Neuron (in vitro differentiated cells): ENCODE data around the gene CCDC196.

Experiments
- H2AFZ ChIP-seq: one replicate; pipeline ENCODE4 v1.6.1; 2013; ENCODE audit warnings: low read depth, mild to moderate bottlenecking, inconsistent platforms, low read length, moderate library complexity
- H3K27me3 ChIP-seq: one replicate; pipeline ENCODE4 v1.6.1; 2013; ENCODE audit warnings: low read length; ENCODE audit not compliant: insufficient read depth
- H3K36me3 ChIP-seq: one replicate; pipeline ENCODE4 v1.6.1; 2013; ENCODE audit warnings: low read length; ENCODE audit not compliant: insufficient read depth
- H3K4me1 ChIP-seq: one replicate; pipeline ENCODE4 v1.6.1; 2013; ENCODE audit warnings: low read length; ENCODE audit not compliant: insufficient read depth
- H3K4me3 ChIP-seq: 2 replicates; pipeline ENCODE4 v1.5.1; 2013; ENCODE audit warnings: mild to moderate bottlenecking, low read length, moderate library complexity
- H3K9me3 ChIP-seq: one replicate; pipeline ENCODE4 v1.6.1; 2013; ENCODE audit warnings: low read length

Gene CCDC196

GRCh38 chr14:66476964-66477363, 9.2 kb upstream of the CCDC196 start:
- Histone ChIP-seq H3K27me3 (no peaks in the 10 kb centered on the region), H3K4me1 (peaks cover 8% of the 10 kb centered on the region), H3K36me3 (no peaks in the 10 kb centered on the region), H2AFZ (no peak overlapping the region), H3K9me3 (no peaks in the 10 kb centered on the region), H3K4me3 (no peak overlapping the region)

GRCh38 chr14:66477567-66477966, 8.6 kb upstream of the CCDC196 start:
- Histone ChIP-seq H3K9me3 (no peaks in the 10 kb centered on the region), H2AFZ (no peak overlapping the region), H3K27me3 (no peaks in the 10 kb centered on the region), H3K4me1 (peaks cover 3% of the 10 kb centered on the region), H3K4me3 (no peak overlapping the region), H3K36me3 (no peaks in the 10 kb centered on the region)

- H3K4me3 ChIP-seq, result no peak overlapping the region
- no peaks in the 10 kb centered on the region for H3K27me3 ChIP-seq
- no peaks in the 10 kb centered on the region for H3K9me3 ChIP-seq
- H3K4me1 ChIP-seq, result no peaks in the 10 kb centered on the region
- H3K36me3 ChIP-seq, result no peaks in the 10 kb centered on the region
- H2AFZ ChIP-seq, result no peak overlapping the region
These were observed 3.3 kb upstream of the CCDC196 start for GRCh38 chr14:66482873-66483272.

GRCh38 chr14:66483322-66483721, 2.8 kb upstream of the CCDC196 start:
- H3K9me3 ChIP-seq, result no peaks in the 10 kb centered on the region
- H3K4me1 ChIP-seq, result no peaks in the 10 kb centered on the region
- no peak overlapping the region for H2AFZ ChIP-seq
- no peaks in the 10 kb centered on the region for H3K36me3 ChIP-seq
- H3K27me3 ChIP-seq, result no peaks in the 10 kb centered on the region
- H3K4me3 ChIP-seq, result no peak overlapping the region

- H3K27me3 ChIP-seq, result no peaks in the 10 kb centered on the region
- H3K4me1 ChIP-seq, result no peaks in the 10 kb centered on the region
- H2AFZ ChIP-seq, result no peak overlapping the region
- H3K9me3 ChIP-seq, result no peaks in the 10 kb centered on the region
- H3K36me3 ChIP-seq, result no peaks in the 10 kb centered on the region
- no peak overlapping the region for H3K4me3 ChIP-seq
These were observed 1.1 kb upstream of the CCDC196 start for GRCh38 chr14:66485029-66485428.

- no peaks in the 10 kb centered on the region for H3K36me3 ChIP-seq
- H3K4me1 ChIP-seq, result no peaks in the 10 kb centered on the region
These were observed 993 bp downstream of the CCDC196 start for GRCh38 chr14:66487164-66487563.

GRCh38 chr14:66490143-66491111, 4.3 kb downstream of the CCDC196 start:
- no peak overlapping the region for H3K4me3 ChIP-seq
- H3K4me1 ChIP-seq, result no peaks in the 10 kb centered on the region
- no peaks in the 10 kb centered on the region for H3K27me3 ChIP-seq
- no peaks in the 10 kb centered on the region for H3K36me3 ChIP-seq
- no peak overlapping the region for H2AFZ ChIP-seq
- no peaks in the 10 kb centered on the region for H3K9me3 ChIP-seq

More at GRCh38 chr14:66487164-66487563, 993 bp downstream of the CCDC196 start:
- Histone ChIP-seq H3K9me3 (no peaks in the 10 kb centered on the region), H3K27me3 (no peaks in the 10 kb centered on the region), H3K4me3 (no peak overlapping the region), H2AFZ (no peak overlapping the region)

- Histone ChIP-seq H3K4me3 (no peak overlapping the region), H2AFZ (no peak overlapping the region), H3K9me3 (no peaks in the 10 kb centered on the region), H3K4me1 (no peaks in the 10 kb centered on the region), H3K36me3 (no peaks in the 10 kb centered on the region), H3K27me3 (no peaks in the 10 kb centered on the region)
These were observed 7.6 kb downstream of the CCDC196 start for GRCh38 chr14:66493750-66494149.

GRCh38 chr14:66495218-66496098, 9.3 kb downstream of the CCDC196 start:
- Histone ChIP-seq H3K36me3 (no peaks in the 10 kb centered on the region), H3K27me3 (no peaks in the 10 kb centered on the region), H3K4me3 (no peak overlapping the region), H2AFZ (peak overlapping the region; percentile 6), H3K9me3 (no peaks in the 10 kb centered on the region), H3K4me1 (no peaks in the 10 kb centered on the region)

GRCh38 chr14:66496188-66496807, 10.1 kb downstream of the CCDC196 start:
- H3K27me3 ChIP-seq, result no peaks in the 10 kb centered on the region
- H3K9me3 ChIP-seq, result no peaks in the 10 kb centered on the region
- H3K36me3 ChIP-seq, result no peaks in the 10 kb centered on the region
- H3K4me3 ChIP-seq, result no peak overlapping the region
- H3K4me1 ChIP-seq, result no peaks in the 10 kb centered on the region
- peak overlapping the region; percentile 6 for H2AFZ ChIP-seq

GRCh38 chr14:66496911-66497310, 10.7 kb downstream of the CCDC196 start:
- Histone ChIP-seq H3K27me3 (no peaks in the 10 kb centered on the region), H3K9me3 (no peaks in the 10 kb centered on the region), H3K4me1 (no peaks in the 10 kb centered on the region), H3K36me3 (no peaks in the 10 kb centered on the region), H2AFZ (no peak overlapping the region), H3K4me3 (no peak overlapping the region)

- Histone ChIP-seq H3K9me3 (no peaks in the 10 kb centered on the region), H3K27me3 (no peaks in the 10 kb centered on the region), H3K4me3 (no peak overlapping the region), H3K4me1 (no peaks in the 10 kb centered on the region), H3K36me3 (no peaks in the 10 kb centered on the region), H2AFZ (no peak overlapping the region)
These were observed 12.1 kb downstream of the CCDC196 start for GRCh38 chr14:66498311-66498710.

GRCh38 chr14:66501592-66501991, 15.4 kb downstream of the CCDC196 start:
- H3K4me1 ChIP-seq, result peaks cover 1% of the 10 kb centered on the region
- H3K27me3 ChIP-seq, result no peaks in the 10 kb centered on the region
- no peak overlapping the region for H2AFZ ChIP-seq
- no peak overlapping the region for H3K4me3 ChIP-seq
- peaks cover 2% of the 10 kb centered on the region for H3K36me3 ChIP-seq
- H3K9me3 ChIP-seq, result no peaks in the 10 kb centered on the region
